Ishikawa (cell line): ENCODE data around the gene PPP1CB.

Experiments
- CEBPB ChIP-seq: IDR thresholded peaks from 2 replicates; pipeline ENCODE4 v1.6.1; 2012
- CREB1 ChIP-seq: IDR thresholded peaks from 2 replicates; pipeline ENCODE4 v1.6.1; 2012; ENCODE audit warnings: low read depth
- EGR1 ChIP-seq: IDR thresholded peaks from 2 replicates; pipeline ENCODE4 v1.6.1; 2012
- EP300 ChIP-seq: IDR thresholded peaks from 2 replicates; pipeline ENCODE4 v1.6.1; 2012; ENCODE audit warnings: borderline replicate concordance
- FOXM1 ChIP-seq: IDR thresholded peaks from 2 replicates; pipeline ENCODE4 v1.6.1; 2012; ENCODE audit warnings: low read depth, borderline replicate concordance
- MAX ChIP-seq: IDR thresholded peaks from 2 replicates; pipeline ENCODE4 v1.6.1; 2012
- NFIC ChIP-seq: IDR thresholded peaks from 2 replicates; pipeline ENCODE4 v1.6.1; 2012
- RAD21 ChIP-seq: IDR thresholded peaks from 2 replicates; pipeline ENCODE4 v1.6.1; 2012; ENCODE audit warnings: low read depth
- REST ChIP-seq: IDR thresholded peaks from 2 replicates; pipeline ENCODE4 v1.6.1; 2012; ENCODE audit warnings: low read depth, mild to moderate bottlenecking
- TAF1 ChIP-seq: IDR thresholded peaks from 2 replicates; pipeline ENCODE4 v1.6.1; 2012; ENCODE audit warnings: low read depth, mild to moderate bottlenecking
- TCF12 ChIP-seq: IDR thresholded peaks from 2 replicates; pipeline ENCODE4 v1.6.1; 2012; ENCODE audit warnings: low read depth
- TEAD4 ChIP-seq: IDR thresholded peaks from 2 replicates; pipeline ENCODE4 v1.6.1; 2012
- USF1 ChIP-seq: IDR thresholded peaks from 2 replicates; pipeline ENCODE4 v1.6.1; 2012
- YY1 ChIP-seq: IDR thresholded peaks from 2 replicates; pipeline ENCODE4 v1.6.1; 2012; ENCODE audit warnings: low read depth
- ZBTB7A ChIP-seq: IDR thresholded peaks from 2 replicates; pipeline ENCODE4 v1.6.1; 2012; ENCODE audit warnings: low read depth

The PPP1CB gene

GRCh38 chr2:28758459-28758858, 6.8 kb downstream of the PPP1CB start:
- TF ChIP-seq TEAD4, result no peak
- no peak for TF ChIP-seq USF1

GRCh38 chr2:28761420-28761819, 9.8 kb downstream of the PPP1CB start:
- TF ChIP-seq USF1 (no peak), TEAD4 (no peak), CEBPB (no peak), EP300 (no peak), REST (no peak), TCF12 (no peak), FOXM1 (no peak), TAF1 (no peak), CREB1 (no peak), ZBTB7A (no peak), YY1 (no peak), MAX (no peak), RAD21 (no peak), NFIC (no peak)

- TF ChIP-seq ZBTB7A, result no peak
- no peak for TF ChIP-seq REST
- TF ChIP-seq RAD21, result no peak
- TF ChIP-seq TEAD4, result no peak
- TF ChIP-seq MAX, result no peak
- TF ChIP-seq NFIC, result no peak
- no peak for TF ChIP-seq YY1
- no peak for TF ChIP-seq EP300
- TF ChIP-seq CEBPB, result no peak
- TF ChIP-seq TCF12, result no peak
- TF ChIP-seq USF1, result no peak
- no peak for TF ChIP-seq FOXM1
- TF ChIP-seq EGR1, result no peak
- no peak for TF ChIP-seq CREB1
Measured at GRCh38 chr2:28764909-28765711, 13.5 kb downstream of the PPP1CB start.

GRCh38 chr2:28766070-28766469, 14.4 kb downstream of the PPP1CB start:
- TF ChIP-seq EGR1 (no peak), CEBPB (no peak), MAX (no peak), FOXM1 (no peak), YY1 (no peak), TCF12 (no peak), RAD21 (no peak)

- TF ChIP-seq REST (no peak), CEBPB (no peak), EP300 (no peak)
Measured at GRCh38 chr2:28767337-28767736, 15.7 kb downstream of the PPP1CB start.
